ENCODE results near the gene GPR68. TPM values are rescaled to one million over a fixed set of nuclear protein-coding genes. Genes with fewer than 3 reads are reported as not detected.

The GPR68 gene
- polyA plus RNA-seq, 1 donor (not counting 4 experiments of a cell fraction or from before 2014, with no cell fraction given): 1.2 TPM

GRCh38 chr14:91207008-91207407 is 37.5 kb downstream of the GPR68 start:
- Histone ChIP-seq H3K4me3 (ENCODE audit: control insufficient read depth in 2 of 3, extremely low read depth in 1 of 3, insufficient read depth in 2 of 3, low read depth in 1 of 3, low read length in 3 of 3) (no peak overlapping the region), H3K27ac (ENCODE audit: control insufficient read depth, insufficient read depth, low read length) (no peak overlapping the region), H4K20me1 (ENCODE audit: control insufficient read depth, extremely low read depth, insufficient read depth, low read length) (no peaks in the 10 kb centered on the region), H3K4me2 (ENCODE audit: control insufficient read depth, extremely low read depth, insufficient read depth, low read depth, low read length) (no peak overlapping the region), H2AFZ (ENCODE audit: control insufficient read depth, low read length) (no peak overlapping the region), H3K9ac (ENCODE audit: control insufficient read depth, extremely low read depth, insufficient read depth, low read length) (no peak overlapping the region), H3K9me1 (ENCODE audit: control insufficient read depth, extremely low read depth, insufficient read depth, low read length) (no peaks in the 10 kb centered on the region), H3K4me1 (ENCODE audit: control insufficient read depth, extremely low read depth, insufficient read depth, low read length) (peaks cover 8% of the 10 kb centered on the region), H3K27me3 (ENCODE audit: control insufficient read depth, extremely low read depth, insufficient read depth, low read length) (no peaks in the 10 kb centered on the region), H3K79me2 (ENCODE audit: control insufficient read depth, insufficient read depth, low read length) (no peaks in the 10 kb centered on the region), H3K36me3 (ENCODE audit: control insufficient read depth in 2 of 2, extremely low read depth in 1 of 2, insufficient read depth in 2 of 2, low read length in 2 of 2) (peaks cover 11 to 15% of the 10 kb centered on the region in 2 experiments), H3K9me3 (ENCODE audit: control insufficient read depth, low read depth, low read length) (no peaks in the 10 kb centered on the region)
- FAIRE-seq (no peak), DNase-seq (ENCODE audit: low read depth, low spot score) (no peak)
- dilution Hi-C loops (cut with MboI; ENCODE audit: extremely low pct_ligation_motif_present, low sequenced_read_pairs): no loop called here
- no peak for TF ChIP-seq CTCF (optimal IDR thresholded peaks at IDR 0.05 in 1 of 3, IDR thresholded peaks at IDR 0.05 in 1 of 3, conservative IDR thresholded peaks at IDR 0.05 in 1 of 3; ENCODE audit: extremely low read depth in 1 of 3, insufficient read depth in 2 of 3, low read length in 3 of 3)
- no peak for TF ChIP-seq EZH2 (IDR thresholded peaks at IDR 0.05; ENCODE audit: low read length)

GRCh38 chr14:91205459-91205858 is 39.0 kb downstream of the GPR68 start:
- Histone ChIP-seq H3K27me3 (ENCODE audit: control insufficient read depth, extremely low read depth, insufficient read depth, low read length) (no peaks in the 10 kb centered on the region), H3K4me2 (ENCODE audit: control insufficient read depth, extremely low read depth, insufficient read depth, low read depth, low read length) (no peak overlapping the region), H3K79me2 (ENCODE audit: control insufficient read depth, insufficient read depth, low read length) (no peaks in the 10 kb centered on the region), H3K36me3 (ENCODE audit: control insufficient read depth in 2 of 2, extremely low read depth in 1 of 2, insufficient read depth in 2 of 2, low read length in 2 of 2) (peaks cover 11 to 15% of the 10 kb centered on the region in 2 experiments), H3K9me3 (ENCODE audit: control insufficient read depth, low read depth, low read length) (peaks cover 5% of the 10 kb centered on the region), H3K9ac (ENCODE audit: control insufficient read depth, extremely low read depth, insufficient read depth, low read length) (no peak overlapping the region), H4K20me1 (ENCODE audit: control insufficient read depth, extremely low read depth, insufficient read depth, low read length) (no peaks in the 10 kb centered on the region), H3K27ac (ENCODE audit: control insufficient read depth, insufficient read depth, low read length) (no peak overlapping the region), H3K9me1 (ENCODE audit: control insufficient read depth, extremely low read depth, insufficient read depth, low read length) (no peaks in the 10 kb centered on the region), H3K4me1 (ENCODE audit: control insufficient read depth, extremely low read depth, insufficient read depth, low read length) (peaks cover 10% of the 10 kb centered on the region), H2AFZ (ENCODE audit: control insufficient read depth, low read length) (no peak overlapping the region), H3K4me3 (ENCODE audit: control insufficient read depth in 2 of 3, extremely low read depth in 1 of 3, insufficient read depth in 2 of 3, low read depth in 1 of 3, low read length in 3 of 3) (no peak overlapping the region)
- dilution Hi-C loops (cut with MboI; ENCODE audit: extremely low pct_ligation_motif_present, low sequenced_read_pairs): no loop called here
- TF ChIP-seq EZH2 (IDR thresholded peaks at IDR 0.05; ENCODE audit: low read length): no peak
- no peak for TF ChIP-seq CTCF (optimal IDR thresholded peaks at IDR 0.05 in 1 of 3, IDR thresholded peaks at IDR 0.05 in 1 of 3, conservative IDR thresholded peaks at IDR 0.05 in 1 of 3; ENCODE audit: extremely low read depth in 1 of 3, insufficient read depth in 2 of 3, low read length in 3 of 3)
- no peak for DNase-seq (ENCODE audit: low read depth, low spot score)
- no peak for FAIRE-seq

Measured in keratinocyte (primary cell).